OCI-LY7 (cell line): ENCODE results near the gene SBNO1. TPM values are rescaled to one million over a fixed set of nuclear protein-coding genes. Genes with fewer than 3 reads are reported as not detected.
"Not testable (repeated sequence)": the region's sequence is repeated elsewhere in the genome, so short reads cannot be mapped to it uniquely, and the experiment has no call there.

Source experiments
- BruUV-seq: library from RNA; stranded (reverse); fragments of 400-500 nt; replicated peaks from 2 replicates; lab custom pipeline; 2021; lab: Mats Ljungman, UMichigan
- CTCF ChIA-PET: fragments of 300-600 bp; sonication (Branson Sonifier 250); formaldehyde crosslinking; loops from one replicate; lab custom pipeline; 2022; ENCODE audit warnings: antibody characterized with exemption; ENCODE audit not compliant: unreplicated experiment; lab: Charles Lee
- POLR2A ChIA-PET: fragments of 300-600 bp; sonication (Branson Sonifier 250); formaldehyde crosslinking; loops from one replicate; lab custom pipeline; 2022; ENCODE audit warnings: antibody characterized with exemption; lab: Charles Lee
- DNase-seq: peaks from one replicate; pipeline ENCODE4 v3.0.0-alpha.2; 2015; ENCODE audit warnings: low spot score
- H2AFZ ChIP-seq: fragments of 200-600 bp; sonication (generic), shearing (Covaris generic); 2 replicates; pipeline ENCODE4 v1.6.1; 2014; ENCODE audit warnings: mild to moderate bottlenecking, antibody characterized with exemption, low read length, moderate library complexity
- H3K27ac ChIP-seq: fragments of 200-600 bp; sonication (generic); 2 replicates; pipeline ENCODE4 v1.5.1; 2014; ENCODE audit warnings: mixed run types, low read depth, mild to moderate bottlenecking, moderate library complexity, low read length, inconsistent platforms; ENCODE audit not compliant: poor library complexity, severe bottlenecking
- H3K36me3 ChIP-seq: fragments of 200-600 bp; sonication (generic); 2 replicates; pipeline ENCODE4 v1.6.1; 2014; ENCODE audit warnings: mild to moderate bottlenecking, antibody characterized with exemption, low read length, moderate library complexity, mixed read lengths; ENCODE audit not compliant: insufficient read depth
- H3K4me1 ChIP-seq: fragments of 200-600 bp; sonication (generic); 2 replicates; pipeline ENCODE4 v1.5.1; 2014; ENCODE audit warnings: mild to moderate bottlenecking, low read length; ENCODE audit not compliant: insufficient read depth, poor library complexity, severe bottlenecking
- H3K4me2 ChIP-seq: fragments of 200-600 bp; sonication (generic); 2 replicates; pipeline ENCODE4 v1.6.1; 2014; ENCODE audit warnings: mild to moderate bottlenecking, low read length
- H3K4me3 ChIP-seq: fragments of 200-600 bp; sonication (generic); 2 replicates; pipeline ENCODE4 v1.5.1; 2014; ENCODE audit warnings: mild to moderate bottlenecking, low read depth, low read length; ENCODE audit not compliant: poor library complexity, severe bottlenecking
- H3K79me2 ChIP-seq: fragments of 200-600 bp; sonication (generic); 2 replicates; pipeline ENCODE4 v1.6.1; 2016; ENCODE audit warnings: low read depth, mild to moderate bottlenecking, low read length, moderate library complexity, mixed read lengths; ENCODE audit not compliant: insufficient read depth
- H3K9me2 ChIP-seq: fragments of 200-600 bp; sonication (generic); 2 replicates; pipeline ENCODE4 v1.6.1; 2016; ENCODE audit warnings: mild to moderate bottlenecking, low read length, mixed read lengths; ENCODE audit not compliant: insufficient read depth
- H3K9me3 ChIP-seq: fragments of 200-600 bp; sonication (generic); 2 replicates; pipeline ENCODE4 v1.6.1; 2014; ENCODE audit warnings: mild to moderate bottlenecking, mixed run types, low read length, mixed read lengths
- H4K20me1 ChIP-seq: fragments of 200-600 bp; sonication (generic); 2 replicates; pipeline ENCODE4 v1.6.1; 2014; ENCODE audit warnings: mild to moderate bottlenecking, antibody characterized with exemption, low read length, moderate library complexity, mixed read lengths; ENCODE audit not compliant: insufficient read depth
- CTCF ChIP-seq: fragments of 200-600 bp; sonication (generic); conservative IDR thresholded peaks from 2 replicates; pipeline ENCODE4 v1.5.1; 2014; ENCODE audit warnings: mild to moderate bottlenecking, antibody characterized with exemption, low read length, moderate library complexity, mixed read lengths
- EZH2phosphoT487 ChIP-seq: fragments of 200-600 bp; sonication (generic); IDR thresholded peaks from 2 replicates; pipeline ENCODE4 v1.6.1; 2018; ENCODE audit warnings: low read depth, borderline replicate concordance, mild to moderate bottlenecking, mixed run types, antibody characterized with exemption, low read length, moderate library complexity, mixed read lengths
- intact Hi-C: fragments of 100-400 bp; cut with micrococcal nuclease; formaldehyde crosslinking; loops from one replicate; pipeline ENCODE4 v1.10.0; 2022; ENCODE audit not compliant: unreplicated experiment
- total RNA-seq, 2 experiments: library from RNA; depleted of rRNA in 1 of 2; stranded (reverse); fragments of >200 nt in 1 of 2; shearing (Covaris generic) in 1 of 2; gene quantifications; 2 replicates each; pipeline ENCODE4 v1.2.3, GENCODE V29; 2014 to 2022

The SBNO1 gene
- total RNA-seq, 2 experiments from 2014 or later, result 23.7 to 57.3 TPM

GRCh38 chr12:123319273-123319672, 45.4 kb downstream of the SBNO1 start:
- TF ChIP-seq EZH2phosphoT487 (no peak), CTCF (no peak)
- Histone ChIP-seq H3K4me1 (no peaks in the 10 kb centered on the region), H3K79me2 (no peaks in the 10 kb centered on the region), H3K27ac (no peak overlapping the region), H3K9me3 (no peaks in the 10 kb centered on the region), H4K20me1 (no peaks in the 10 kb centered on the region), H3K4me3 (no peak overlapping the region), H2AFZ (no peak overlapping the region), H3K36me3 (peaks cover 97% of the 10 kb centered on the region), H3K9me2 (no peaks in the 10 kb centered on the region), H3K4me2 (no peak overlapping the region)
- ChIA-PET POLR2A (interaction anchor here (1.2 kb wide), 1 partner anchor 9 kb away, joined by 3 read pairs; no protein-coding TSS in a partner anchor), CTCF (no interaction called here)
- BruUV-seq, result no TSS peak
- DNase-seq, result no peak
- intact Hi-C loops, result no loop called here

- DNase-seq, H4K20me1 ChIP-seq, H3K4me1 ChIP-seq, H3K9me2 ChIP-seq, H3K4me2 ChIP-seq, H3K9me3 ChIP-seq, H3K79me2 ChIP-seq, BruUV-seq, intact Hi-C loops, H3K4me3 ChIP-seq, H3K27ac ChIP-seq, H2AFZ ChIP-seq: not testable (repeated sequence)
- ChIA-PET POLR2A (interaction anchor here (0.6 to 0.7 kb wide), 2 partner anchors 12 to 286 kb away, joined by 3 read pairs; no protein-coding TSS in a partner anchor), CTCF (interaction anchor here (0.6 kb wide), 1 partner anchor 1310 kb away, joined by 3 read pairs; no protein-coding TSS in a partner anchor)
- peaks cover 98% of the 10 kb centered on the region for H3K36me3 ChIP-seq
Measured at GRCh38 chr12:123313046-123313445, 51.6 kb downstream of the SBNO1 start.

GRCh38 chr12:123306200-123306599, 58.4 kb downstream of the SBNO1 start:
- Histone ChIP-seq H3K27ac (no peak overlapping the region), H4K20me1 (no peaks in the 10 kb centered on the region), H3K79me2 (no peaks in the 10 kb centered on the region), H3K36me3 (peaks cover 99% of the 10 kb centered on the region), H3K4me1 (no peaks in the 10 kb centered on the region), H2AFZ (no peak overlapping the region), H3K9me3 (no peaks in the 10 kb centered on the region), H3K4me2 (no peak overlapping the region), H3K4me3 (no peak overlapping the region), H3K9me2 (no peaks in the 10 kb centered on the region)
- intact Hi-C loops, result no loop called here
- ChIA-PET CTCF (no interaction called here), POLR2A (interaction anchor here (0.5 kb wide), 1 partner anchor 70 kb away, joined by 3 read pairs; no protein-coding TSS in a partner anchor)
- TF ChIP-seq EZH2phosphoT487 (no peak), CTCF (no peak)
- no peak for DNase-seq
- BruUV-seq, result no TSS peak
